ENCODE data around the gene XRRA1.

DNA sequence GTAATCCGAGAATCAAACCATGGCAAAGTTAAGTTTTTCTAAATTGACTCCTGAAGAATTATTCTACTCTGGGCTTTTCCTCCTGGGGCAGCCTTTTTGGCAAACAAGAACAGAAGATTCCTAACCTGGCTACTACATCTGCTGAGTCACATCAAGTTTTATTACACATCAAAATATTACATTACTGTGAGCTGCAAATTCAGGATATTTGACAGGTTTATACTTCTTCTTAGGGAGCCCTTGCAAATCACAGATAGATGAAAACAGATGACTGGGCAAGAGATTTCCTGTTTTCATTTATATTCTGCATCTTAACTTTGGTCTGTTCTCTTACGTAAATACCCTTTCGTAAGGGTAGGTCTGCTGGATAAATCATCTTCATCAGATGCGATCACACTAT, 23.6 kb downstream of the XRRA1 start:
- TF ChIP-seq POLR2A (IDR thresholded peaks at IDR 0.05): no peak
- TF ChIP-seq, protein P1, sequence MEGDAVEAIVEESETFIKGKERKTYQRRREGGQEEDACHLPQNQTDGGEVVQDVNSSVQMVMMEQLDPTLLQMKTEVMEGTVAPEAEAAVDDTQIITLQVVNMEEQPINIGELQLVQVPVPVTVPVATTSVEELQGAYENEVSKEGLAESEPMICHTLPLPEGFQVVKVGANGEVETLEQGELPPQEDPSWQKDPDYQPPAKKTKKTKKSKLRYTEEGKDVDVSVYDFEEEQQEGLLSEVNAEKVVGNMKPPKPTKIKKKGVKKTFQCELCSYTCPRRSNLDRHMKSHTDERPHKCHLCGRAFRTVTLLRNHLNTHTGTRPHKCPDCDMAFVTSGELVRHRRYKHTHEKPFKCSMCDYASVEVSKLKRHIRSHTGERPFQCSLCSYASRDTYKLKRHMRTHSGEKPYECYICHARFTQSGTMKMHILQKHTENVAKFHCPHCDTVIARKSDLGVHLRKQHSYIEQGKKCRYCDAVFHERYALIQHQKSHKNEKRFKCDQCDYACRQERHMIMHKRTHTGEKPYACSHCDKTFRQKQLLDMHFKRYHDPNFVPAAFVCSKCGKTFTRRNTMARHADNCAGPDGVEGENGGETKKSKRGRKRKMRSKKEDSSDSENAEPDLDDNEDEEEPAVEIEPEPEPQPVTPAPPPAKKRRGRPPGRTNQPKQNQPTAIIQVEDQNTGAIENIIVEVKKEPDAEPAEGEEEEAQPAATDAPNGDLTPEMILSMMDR (IDR thresholded peaks at IDR 0.05): no peak

All from ovary (tissue), 3 donors.